Gastroesophageal sphincter (tissue), 3 donors: ENCODE results near the gene SH3BGR.

Experiments
- CTCF ChIP-seq, 4 experiments: fragments of 200-600 bp in 2 of 4; fragments of 450-650 bp in 2 of 4; sonication (generic) in 1 of 4; IDR thresholded peaks; one replicate each; pipeline ENCODE4 v1.5.1; 2017 to 2019; ENCODE audit warnings: antibody characterized with exemption in 4 of 4, mild to moderate bottlenecking in 2 of 4, moderate library complexity in 2 of 4
- EP300 ChIP-seq: sonication (generic); formaldehyde crosslinking; IDR thresholded peaks from one replicate; pipeline ENCODE4 v1.6.1; 2017; ENCODE audit warnings: antibody characterized with exemption, mild to moderate bottlenecking
- POLR2A ChIP-seq, 2 donors: fragments of 450-650 bp; IDR thresholded peaks; one replicate each; pipeline ENCODE4 v1.6.1; 2017; ENCODE audit warnings: antibody characterized with exemption in 2 of 2, mild to moderate bottlenecking in 2 of 2, moderate library complexity in 1 of 2
- POLR2AphosphoS5 ChIP-seq: sonication (generic); formaldehyde crosslinking; IDR thresholded peaks from one replicate; pipeline ENCODE4 v1.6.1; 2017; ENCODE audit warnings: antibody characterized with exemption

DNA sequence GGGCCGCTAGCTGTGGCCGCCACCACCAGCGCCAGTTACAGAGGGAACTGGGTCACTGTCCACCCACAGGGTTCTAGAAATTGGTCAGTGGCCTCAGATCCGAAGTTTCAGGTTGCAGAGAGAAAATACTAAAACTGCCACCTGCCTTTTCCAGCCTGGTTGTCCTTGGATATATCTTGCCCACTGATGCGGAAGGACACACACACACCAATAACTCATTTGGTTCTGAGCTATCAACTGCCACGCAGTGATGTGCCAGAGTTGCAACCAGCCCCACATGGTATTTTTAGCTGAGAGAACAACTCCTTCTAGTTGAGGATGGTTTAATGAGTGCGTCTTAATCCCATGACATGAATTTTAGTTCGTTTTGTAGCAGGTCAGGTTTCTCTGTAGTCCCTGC is 68.1 kb downstream of the SH3BGR start:
- no peak for TF ChIP-seq POLR2A (IDR thresholded peaks at IDR 0.05)
- TF ChIP-seq CTCF (IDR thresholded peaks at IDR 0.05), result no peak
- no peak for TF ChIP-seq POLR2AphosphoS5
- no peak for TF ChIP-seq EP300
